ENCODE results near the gene XPOT. TPM values are rescaled to one million over a fixed set of nuclear protein-coding genes. Genes with fewer than 3 reads are reported as not detected.

The XPOT gene
- total RNA-seq, 1 donor from 2014 or later: 109 TPM

GRCh38 chr12:64475518-64475917 lies 71.3 kb downstream of the XPOT start:
- no peak overlapping the region for H3K27ac ChIP-seq
- H3K4me3 Mint-ChIP-seq: no peak overlapping the region
- TF ChIP-seq EZH2 (IDR thresholded peaks at IDR 0.05) (no peak), EZH2phosphoT487 (IDR thresholded peaks at IDR 0.05) (no peak), CTCF (IDR thresholded peaks at IDR 0.05) (no peak)
- H3K9ac ChIP-seq: no peak overlapping the region
- H3K9me3 Mint-ChIP-seq: peaks cover 22% of the 10 kb centered on the region
- H3K79me2 ChIP-seq (ENCODE audit: low read depth): peaks cover 31% of the 10 kb centered on the region
- H3K4me1 Mint-ChIP-seq: no peaks in the 10 kb centered on the region
- H3K9me3 ChIP-seq (ENCODE audit: low read depth): peaks cover 4% of the 10 kb centered on the region
- H3K27ac Mint-ChIP-seq: no peak overlapping the region
- H3K36me3 Mint-ChIP-seq: peaks cover 46% of the 10 kb centered on the region
- H2AFZ ChIP-seq (replicated peaks): no peak overlapping the region
- H3K4me3 ChIP-seq: no peak overlapping the region
- no peaks in the 10 kb centered on the region for H3K4me1 ChIP-seq
- H3K4me2 ChIP-seq: no peak overlapping the region
- no peaks in the 10 kb centered on the region for H4K20me1 ChIP-seq (ENCODE audit: low read depth)
- peaks cover 3% of the 10 kb centered on the region for H3F3A ChIP-seq (ENCODE audit: low read depth)
- DNase-seq (ENCODE audit: low spot score): no peak
- H3K27me3 Mint-ChIP-seq (ENCODE audit: insufficient read depth, low read depth): peaks cover 2% of the 10 kb centered on the region
- no peaks in the 10 kb centered on the region for H3K27me3 ChIP-seq
- peaks cover 43% of the 10 kb centered on the region for H3K36me3 ChIP-seq

GRCh38 chr12:64476844-64477243 lies 72.7 kb downstream of the XPOT start:
- Mint-ChIP-seq H3K27ac (no peak overlapping the region), H3K36me3 (peaks cover 40% of the 10 kb centered on the region), H3K27me3 (ENCODE audit: insufficient read depth, low read depth) (peaks cover 2% of the 10 kb centered on the region), H3K9me3 (peaks cover 22% of the 10 kb centered on the region), H3K4me3 (no peak overlapping the region), H3K4me1 (no peaks in the 10 kb centered on the region)
- no peak for DNase-seq (ENCODE audit: low spot score)
- no peak overlapping the region for H3K27ac ChIP-seq
- peaks cover 40% of the 10 kb centered on the region for H3K36me3 ChIP-seq
- H3F3A ChIP-seq (ENCODE audit: low read depth): peaks cover 3% of the 10 kb centered on the region
- no peak overlapping the region for H3K9ac ChIP-seq
- no peak overlapping the region for H3K4me2 ChIP-seq
- H3K9me3 ChIP-seq (ENCODE audit: low read depth): peaks cover 4% of the 10 kb centered on the region
- no peak overlapping the region for H3K4me3 ChIP-seq
- H2AFZ ChIP-seq (replicated peaks): no peak overlapping the region
- TF ChIP-seq EZH2phosphoT487 (IDR thresholded peaks at IDR 0.05): no peak
- TF ChIP-seq EZH2 (IDR thresholded peaks at IDR 0.05): no peak
- no peak for TF ChIP-seq CTCF (IDR thresholded peaks at IDR 0.05)
- H3K27me3 ChIP-seq: no peaks in the 10 kb centered on the region
- peaks cover 31% of the 10 kb centered on the region for H3K79me2 ChIP-seq (ENCODE audit: low read depth)
- no peaks in the 10 kb centered on the region for H4K20me1 ChIP-seq (ENCODE audit: low read depth)
- H3K4me1 ChIP-seq: no peaks in the 10 kb centered on the region

GRCh38 chr12:64478661-64479060 lies 74.5 kb downstream of the XPOT start:
- Mint-ChIP-seq H3K4me3 (no peak overlapping the region), H3K36me3 (peaks cover 31% of the 10 kb centered on the region)
- DNase-seq (ENCODE audit: low spot score): no peak

More at GRCh38 chr12:64478661-64479060, 74.5 kb downstream of the XPOT start:
- Histone ChIP-seq H3K9ac (no peak overlapping the region), H3K27ac (no peak overlapping the region), H3F3A (ENCODE audit: low read depth) (peaks cover 3% of the 10 kb centered on the region), H3K27me3 (no peaks in the 10 kb centered on the region), H3K36me3 (peaks cover 48% of the 10 kb centered on the region), H3K4me1 (no peaks in the 10 kb centered on the region), H3K4me3 (no peak overlapping the region), H4K20me1 (ENCODE audit: low read depth) (no peaks in the 10 kb centered on the region), H3K4me2 (no peak overlapping the region), H3K79me2 (ENCODE audit: low read depth) (peaks cover 31% of the 10 kb centered on the region), H2AFZ (replicated peaks) (no peak overlapping the region), H3K9me3 (ENCODE audit: low read depth) (peaks cover 4% of the 10 kb centered on the region)
- Mint-ChIP-seq H3K4me1 (no peaks in the 10 kb centered on the region), H3K9me3 (peaks cover 22% of the 10 kb centered on the region), H3K27ac (no peak overlapping the region), H3K27me3 (ENCODE audit: insufficient read depth, low read depth) (peaks cover 1% of the 10 kb centered on the region)
- no peak for TF ChIP-seq EZH2phosphoT487 (IDR thresholded peaks at IDR 0.05)
- TF ChIP-seq EZH2 (IDR thresholded peaks at IDR 0.05): no peak
- TF ChIP-seq CTCF (IDR thresholded peaks at IDR 0.05): no peak

Measured in neural progenitor cell (in vitro differentiated cells).